Spleen (tissue), 7 donors: ENCODE results near the gene TMC1.

ENCODE experiments used
- CTCF ChIP-seq, 11 experiments: fragments of 200-600 bp in 7 of 11; fragments of 450-650 bp in 4 of 11; sonication (generic) in 4 of 11; IDR thresholded peaks in 8 of 11; conservative IDR thresholded peaks in 3 of 11; 1 replicate in 7 of 11; 2 replicates in 4 of 11; pipeline versions ENCODE4 v1.4.0 to v1.8.0; 2016 to 2021; ENCODE audit warnings: antibody characterized with exemption in 11 of 11, inconsistent platforms in 4 of 11, mild to moderate bottlenecking in 1 of 11
- POLR2AphosphoS5 ChIP-seq, 3 donors: sonication (generic); formaldehyde crosslinking; IDR thresholded peaks; one replicate each; pipeline ENCODE4 v1.5.1; 2017; ENCODE audit warnings: antibody characterized with exemption in 3 of 3
- donor health status: DM: no; HTN: no; CAD: no; lungs with moderate emphysema.
- donor health status: DM: no; HTN: no; CAD: no.
- donor health status: DM: no; HTN: no; CAD: no.

- TF ChIP-seq CTCF (IDR thresholded peaks at IDR 0.05 in 8 of 11, conservative IDR thresholded peaks at IDR 0.05 in 3 of 11) (no peak), POLR2AphosphoS5 (IDR thresholded peaks at IDR 0.05) (no peak)
Observed at GRCh38 chr9:72814083-72814597, 292.7 kb downstream of the TMC1 start.
